NCI-H2196 (cell line): ENCODE measurements around the gene PSMC3IP.
"Not testable (repeated sequence)": the region's sequence is repeated elsewhere in the genome, so short reads cannot be mapped to it uniquely, and the experiment has no call there.

Source experiments
- DNase-seq: peaks from one replicate; lab custom pipeline; 2025; ENCODE audit not compliant: unreplicated experiment; lab: John Stamatoyannopoulos, UW

The PSMC3IP gene

DNA sequence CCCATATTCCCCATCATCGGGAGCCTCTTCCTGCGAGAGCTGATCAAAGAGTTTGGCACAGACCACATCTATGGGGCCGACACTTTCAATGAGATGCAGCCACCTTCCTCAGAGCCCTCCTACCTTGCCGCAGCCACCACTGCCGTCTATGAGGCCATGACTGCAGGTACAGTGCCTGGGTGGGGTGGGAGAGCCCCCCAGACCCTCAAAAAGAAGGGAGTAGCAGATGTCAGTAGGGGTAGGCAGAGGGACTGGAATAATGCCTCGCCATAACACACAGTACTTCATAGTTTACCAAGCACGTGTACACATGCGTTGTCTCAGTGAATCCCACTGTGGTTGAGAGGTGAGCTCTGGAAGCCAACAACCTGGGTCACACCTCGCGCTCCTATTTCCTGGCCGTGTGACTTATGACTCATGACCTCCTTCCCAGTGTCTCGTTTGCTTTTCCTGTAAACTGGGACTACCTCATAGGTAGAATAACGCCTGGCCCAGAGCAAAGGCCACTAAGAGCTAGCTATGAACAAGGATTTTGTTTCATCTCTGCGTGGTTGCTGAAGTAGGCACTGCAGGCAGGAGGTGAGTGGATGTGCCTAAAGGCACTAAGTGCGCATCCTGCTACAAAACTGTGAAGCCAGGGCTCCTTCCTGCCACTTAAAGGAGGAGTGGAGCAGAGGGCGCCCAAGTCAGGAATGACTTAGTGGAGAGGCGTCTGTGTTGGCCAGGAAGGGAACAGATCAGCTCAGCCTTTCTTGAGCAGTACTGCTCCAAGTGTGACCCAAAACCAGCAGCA lies 36.3 kb downstream of the PSMC3IP start:
- peak; percentile 12 for DNase-seq

DNA sequence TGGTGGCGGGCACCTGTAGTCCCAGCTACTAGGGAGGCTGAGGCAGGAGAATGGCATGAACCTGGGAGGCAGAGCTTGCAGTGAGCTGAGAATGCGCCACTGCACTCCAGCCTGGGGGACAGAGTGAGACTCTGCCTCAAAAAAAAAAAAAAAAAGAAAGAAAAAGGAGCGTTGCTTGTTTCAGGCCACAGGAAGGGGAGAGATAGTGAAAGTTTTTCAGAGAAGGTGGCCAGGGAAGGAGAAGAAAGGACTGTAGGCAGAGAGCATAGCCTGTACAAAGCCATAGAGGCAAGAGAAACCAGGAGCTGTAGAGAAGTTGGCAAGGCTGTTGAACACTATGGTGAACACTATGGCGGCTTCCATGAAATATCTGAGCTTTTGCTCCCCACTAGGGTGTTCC lies 37.0 kb downstream of the PSMC3IP start:
- not testable (repeated sequence) for DNase-seq

DNA sequence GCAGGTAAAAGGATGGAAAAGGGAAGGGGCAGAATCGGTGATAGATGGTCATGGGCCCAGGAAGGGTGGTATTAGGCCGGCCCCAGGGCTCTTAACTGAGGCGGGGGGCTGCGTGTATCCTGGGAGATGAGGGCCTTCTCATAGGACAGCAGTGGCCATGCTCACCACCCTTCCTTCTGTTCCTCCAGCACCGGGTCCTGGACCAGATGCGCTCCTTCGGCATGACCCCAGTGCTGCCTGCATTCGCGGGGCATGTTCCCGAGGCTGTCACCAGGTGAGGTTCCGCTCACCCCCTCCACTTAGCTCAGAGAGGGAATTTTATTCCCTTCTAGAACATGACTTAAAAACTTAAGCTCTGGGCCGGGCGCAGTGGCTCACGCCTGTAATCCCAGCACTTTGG lies 39.0 kb downstream of the PSMC3IP start:
- no peak for DNase-seq

DNA sequence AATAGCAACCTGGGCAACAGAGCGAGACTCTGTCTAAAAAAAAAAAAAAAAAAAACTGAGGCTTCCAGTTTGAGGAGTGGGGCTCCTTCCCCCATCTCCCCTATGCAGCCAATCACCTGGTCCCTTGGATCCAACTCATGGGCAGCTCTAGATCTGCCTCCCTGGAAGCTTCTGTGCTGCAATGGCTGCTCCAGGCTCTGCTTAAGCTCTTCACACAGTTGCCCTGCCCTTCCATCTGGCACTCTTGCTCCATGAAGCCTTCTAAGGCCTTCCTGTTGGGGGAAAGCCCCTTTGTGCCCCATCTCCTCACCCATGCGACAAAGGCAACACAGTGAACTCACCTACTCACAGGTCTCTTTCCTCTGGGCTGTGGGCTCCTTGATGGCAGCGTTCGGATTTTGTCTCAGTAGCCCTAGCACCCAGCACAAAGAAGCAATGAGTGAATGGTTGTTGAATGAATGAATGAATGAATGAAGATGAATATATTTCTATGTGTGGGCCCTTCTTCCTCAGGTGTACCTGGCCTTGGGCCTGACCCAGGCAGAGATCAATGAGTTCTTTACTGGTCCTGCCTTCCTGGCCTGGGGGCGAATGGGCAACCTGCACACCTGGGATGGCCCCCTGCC lies 39.6 kb downstream of the PSMC3IP start:
- DNase-seq = no peak

DNA sequence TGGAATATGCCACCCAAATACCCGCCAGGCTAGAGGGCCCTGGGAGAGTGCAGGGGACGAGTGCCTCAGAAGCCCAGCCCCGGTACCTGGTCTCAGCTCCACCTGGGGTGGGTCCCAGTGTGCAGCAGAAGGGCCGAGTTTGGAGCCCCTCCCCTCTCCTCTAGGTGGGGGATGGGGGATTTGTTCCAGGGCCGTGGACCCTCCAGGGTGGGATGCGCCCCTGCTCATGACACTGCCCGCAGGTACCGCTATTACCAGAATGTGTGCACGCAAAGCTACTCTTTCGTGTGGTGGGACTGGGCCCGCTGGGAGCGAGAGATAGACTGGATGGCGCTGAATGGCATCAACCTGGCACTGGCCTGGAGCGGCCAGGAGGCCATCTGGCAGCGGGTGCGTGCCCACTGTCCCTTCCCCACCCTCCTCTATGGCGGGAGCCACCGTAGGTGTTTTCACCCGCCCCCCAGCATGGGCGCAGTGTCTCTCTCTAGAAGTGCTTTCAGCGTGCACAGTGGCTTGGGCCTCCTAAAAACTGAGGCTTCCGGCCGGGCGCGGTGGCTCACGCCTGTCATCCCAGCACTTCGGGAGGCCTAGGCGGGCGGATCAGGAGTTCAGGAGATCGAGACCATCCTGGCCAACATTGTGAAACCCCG lies 40.2 kb downstream of the PSMC3IP start:
- no peak for DNase-seq

DNA sequence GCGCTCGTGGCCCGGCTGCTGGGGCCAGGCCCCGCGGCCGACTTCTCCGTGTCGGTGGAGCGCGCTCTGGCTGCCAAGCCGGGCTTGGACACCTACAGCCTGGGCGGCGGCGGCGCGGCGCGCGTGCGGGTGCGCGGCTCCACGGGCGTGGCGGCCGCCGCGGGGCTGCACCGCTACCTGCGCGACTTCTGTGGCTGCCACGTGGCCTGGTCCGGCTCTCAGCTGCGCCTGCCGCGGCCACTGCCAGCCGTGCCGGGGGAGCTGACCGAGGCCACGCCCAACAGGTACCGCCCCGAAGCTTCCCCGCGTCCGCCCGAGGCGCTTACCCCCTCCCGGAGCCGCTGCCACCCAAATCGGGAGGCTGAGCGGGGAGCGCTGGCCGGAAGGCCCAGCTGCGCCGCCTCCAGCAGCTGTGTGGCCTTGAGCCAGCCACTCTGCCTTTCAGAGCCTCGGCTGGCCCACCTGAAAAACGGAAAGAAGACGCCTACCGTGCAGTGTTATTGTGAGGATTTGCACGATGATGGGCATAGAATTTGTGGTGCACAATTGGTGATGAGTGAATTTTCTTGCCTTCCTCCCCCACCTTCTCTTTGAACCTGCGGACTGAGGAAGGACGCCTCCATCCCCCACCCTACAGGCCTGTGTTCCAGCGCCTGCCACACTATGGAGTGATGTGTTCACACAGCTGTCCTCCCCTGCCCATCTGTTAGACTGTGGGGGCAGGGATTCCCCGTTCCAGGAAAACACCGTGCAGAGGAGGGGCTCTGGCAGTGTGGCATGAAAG lies 41.0 kb downstream of the PSMC3IP start:
- peak; percentile 76 for DNase-seq

DNA sequence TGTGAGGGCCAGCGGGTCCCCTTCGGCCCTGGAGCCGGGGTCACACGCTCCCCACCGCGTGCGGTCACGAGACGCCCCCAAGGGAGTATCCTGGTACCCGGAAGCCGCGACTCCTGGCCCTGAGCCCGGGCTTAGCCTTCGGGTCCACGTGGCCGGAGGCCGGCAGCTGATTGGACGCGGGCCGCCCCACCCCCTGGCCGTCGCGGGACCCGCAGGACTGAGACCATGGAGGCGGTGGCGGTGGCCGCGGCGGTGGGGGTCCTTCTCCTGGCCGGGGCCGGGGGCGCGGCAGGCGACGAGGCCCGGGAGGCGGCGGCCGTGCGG lies 41.5 kb downstream of the PSMC3IP start, which contains the start of gene NAGLU:
NAGLU (plus strand) TSS at position 194 of the 324 bp plus-strand sequence; CDS start at position 226, 32 bp downstream.
- peak; percentile 85 for DNase-seq

DNA sequence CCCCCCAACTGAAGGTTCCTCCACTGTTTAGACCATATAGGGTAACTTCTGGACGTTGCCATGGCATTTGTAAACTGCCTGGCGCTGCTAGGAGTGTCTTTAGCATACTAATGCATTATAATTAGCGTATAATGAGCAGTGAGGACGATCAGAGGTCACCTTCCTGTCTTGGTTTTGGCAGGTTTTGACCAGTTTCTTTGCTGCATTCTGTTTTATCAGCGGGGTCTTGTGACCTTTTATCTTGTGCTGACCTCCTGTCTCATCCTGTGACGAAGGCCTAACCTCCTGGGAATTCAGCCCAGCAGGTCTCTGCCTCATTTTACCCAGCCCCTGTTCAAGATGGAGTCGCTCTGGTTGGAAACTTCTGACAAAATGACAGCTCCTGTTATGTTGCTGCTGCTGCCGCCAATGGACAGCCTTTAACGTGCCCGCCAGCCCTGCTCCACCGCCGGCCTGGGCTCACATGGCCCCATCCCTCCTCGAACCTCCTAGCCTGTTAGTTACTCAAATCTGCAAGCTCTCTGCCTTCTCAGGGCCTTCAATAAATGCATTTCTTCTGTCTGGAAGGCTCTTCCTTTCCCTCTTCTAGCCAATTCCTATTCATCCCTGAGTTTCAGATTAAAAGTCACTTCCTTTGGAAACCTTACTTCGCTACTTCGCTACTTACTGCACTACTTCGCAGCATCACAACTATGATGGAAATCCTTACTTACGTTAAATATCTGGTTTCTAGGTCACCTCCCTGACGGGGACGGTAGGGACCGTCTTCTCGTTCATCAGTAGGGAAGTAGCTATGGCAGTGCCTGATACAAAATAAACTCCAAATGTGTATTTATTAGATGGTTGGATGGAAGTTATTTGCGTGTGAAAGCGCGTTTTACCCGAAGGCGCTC lies 42.1 kb downstream of the PSMC3IP start:
- DNase-seq = no peak

DNA sequence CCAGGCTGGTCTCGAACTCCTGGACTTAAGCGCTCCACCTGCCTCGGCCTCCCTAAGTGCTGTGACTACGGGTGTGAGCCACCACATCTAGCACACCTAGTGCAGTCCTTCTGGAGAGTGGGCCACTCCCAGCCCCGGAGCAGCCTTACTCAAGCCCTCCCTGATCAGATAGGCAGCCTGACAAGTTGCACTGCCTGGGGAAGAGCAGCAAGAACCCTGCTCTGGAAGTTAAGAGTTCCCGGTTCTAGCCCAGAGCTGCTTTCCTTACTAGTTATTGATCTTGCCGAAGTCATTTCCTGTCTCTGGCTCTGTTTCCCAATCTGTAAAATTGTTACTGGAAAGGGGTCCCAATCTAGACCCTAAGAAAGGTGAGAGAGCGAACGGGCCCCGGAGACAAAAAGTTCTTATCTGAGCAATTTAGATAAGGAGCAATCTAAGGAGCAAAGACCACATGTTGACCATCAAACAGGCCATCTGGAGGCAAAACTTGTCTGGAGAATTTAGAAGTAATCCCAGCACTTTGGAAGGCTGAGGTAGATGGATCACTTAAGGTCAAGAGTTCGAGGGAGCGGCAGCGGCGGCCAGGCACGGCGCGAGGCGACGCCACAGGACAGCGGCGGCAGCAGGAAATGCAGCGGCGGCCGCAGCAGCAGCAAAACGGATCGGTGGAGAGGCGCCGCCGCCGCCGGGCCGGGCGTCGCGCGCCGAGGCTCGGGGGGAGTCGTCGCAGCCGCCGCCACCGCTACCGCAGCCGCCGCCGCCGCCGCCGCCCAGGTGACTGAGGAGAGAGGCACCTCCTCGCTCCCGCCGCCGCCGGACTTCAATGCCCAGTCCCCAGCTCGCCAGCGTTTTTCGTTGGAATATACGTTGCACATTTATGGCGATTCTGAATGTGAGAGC lies 45.8 kb downstream of the PSMC3IP start:
- peak; percentile 34 for DNase-seq

DNA sequence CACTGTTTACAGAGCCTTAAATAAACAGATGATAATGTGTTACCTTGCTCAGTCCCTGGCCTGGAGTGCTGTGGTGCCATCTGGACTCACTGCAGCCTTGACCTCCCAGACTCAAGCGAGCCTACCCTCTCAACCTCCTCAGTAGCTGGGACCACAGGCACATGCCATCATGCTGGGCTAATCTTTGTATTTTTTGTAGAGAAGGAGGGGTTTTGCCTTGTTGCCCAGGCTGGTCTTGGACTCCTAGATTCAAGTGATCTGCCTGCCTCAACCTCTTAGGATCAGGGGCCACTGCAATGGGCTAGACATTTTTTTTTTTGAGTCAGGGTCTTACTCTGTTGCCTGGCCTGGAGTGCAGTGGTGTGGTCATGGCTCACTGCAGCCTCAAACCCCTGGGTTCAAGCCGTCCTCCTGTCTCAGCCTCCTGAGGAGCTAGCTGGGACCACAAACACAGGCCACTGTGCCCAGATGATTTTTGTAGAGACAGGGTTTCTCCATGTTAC lies 46.5 kb downstream of the PSMC3IP start:
- DNase-seq = no peak

DNA sequence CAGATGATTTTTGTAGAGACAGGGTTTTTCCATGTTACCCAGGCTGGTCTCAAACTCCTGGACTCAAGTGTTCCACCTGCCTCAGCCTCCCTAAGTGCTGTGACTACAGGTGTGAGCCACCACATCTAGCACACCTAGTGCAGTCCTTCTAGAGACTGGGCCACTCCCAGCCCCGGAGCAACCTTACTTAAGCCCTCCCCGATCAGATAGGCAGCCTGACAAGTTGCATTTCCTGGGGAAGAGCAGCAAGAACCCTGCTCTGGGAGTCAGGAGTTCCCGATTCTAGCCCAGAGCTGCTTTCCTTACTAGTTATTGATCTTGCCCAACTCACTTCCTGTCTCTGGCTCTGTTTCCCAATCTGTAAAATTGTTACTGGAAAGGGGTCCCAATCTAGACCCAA lies 48.5 kb downstream of the PSMC3IP start:
- DNase-seq = no peak

DNA sequence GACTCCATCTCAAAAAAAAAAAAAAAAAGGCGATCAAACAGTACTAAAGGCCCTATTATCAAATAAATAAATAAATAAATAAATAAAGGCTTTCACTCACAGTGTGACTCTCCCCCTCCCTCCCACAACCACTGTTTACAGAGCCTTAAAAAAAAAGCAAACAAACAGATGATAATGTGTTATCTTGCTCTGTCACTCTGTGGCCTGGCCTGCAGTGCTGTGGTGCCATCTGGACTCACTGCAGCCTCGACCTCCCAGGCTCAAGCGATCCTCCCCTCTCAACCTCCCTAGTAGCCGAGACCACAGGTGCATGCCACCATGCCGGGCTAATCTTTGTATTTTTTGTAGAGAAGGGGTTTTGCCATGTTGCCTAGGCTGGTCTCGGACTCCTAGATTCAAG lies 49.6 kb downstream of the PSMC3IP start:
- DNase-seq = no peak

DNA sequence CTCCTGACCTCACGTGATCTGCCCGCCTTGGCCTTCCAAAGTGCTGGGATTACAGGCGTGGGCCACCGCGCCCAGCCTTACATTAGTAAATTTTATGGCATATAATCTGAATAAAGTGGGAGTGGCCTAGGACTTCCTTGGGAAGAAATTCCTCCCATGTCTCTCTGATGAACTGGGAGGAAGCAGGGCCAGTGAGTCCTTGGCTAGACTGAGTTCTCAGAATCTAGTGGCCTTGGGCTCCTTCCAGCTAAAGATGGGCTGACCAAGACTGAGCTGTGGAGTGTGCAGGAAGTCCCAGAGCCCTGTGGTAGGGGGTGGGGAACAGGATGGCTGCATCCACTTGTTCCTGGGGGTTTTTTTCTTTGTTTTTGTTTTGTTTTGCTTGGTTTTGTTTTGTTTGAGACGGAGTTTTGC lies 51.5 kb downstream of the PSMC3IP start:
- DNase-seq = no peak

DNA sequence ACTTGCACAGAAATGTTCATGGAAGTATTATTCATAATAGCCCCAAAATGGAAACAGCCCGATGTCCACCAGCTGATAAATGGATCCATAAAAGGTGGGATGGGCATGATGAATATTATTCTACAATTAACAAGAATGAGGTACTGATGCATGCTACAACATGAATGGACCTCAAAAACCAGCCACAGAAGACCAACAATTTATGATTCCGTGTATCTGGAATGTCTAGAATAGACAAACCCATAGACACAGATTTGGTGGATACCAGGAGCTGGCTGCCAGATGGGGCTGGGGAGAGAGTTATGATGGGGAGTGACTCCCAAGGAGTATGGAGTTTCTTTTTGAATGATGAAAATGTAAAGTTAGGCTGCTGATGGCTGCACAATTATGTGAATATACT lies 52.3 kb downstream of the PSMC3IP start:
- DNase-seq = no peak

DNA sequence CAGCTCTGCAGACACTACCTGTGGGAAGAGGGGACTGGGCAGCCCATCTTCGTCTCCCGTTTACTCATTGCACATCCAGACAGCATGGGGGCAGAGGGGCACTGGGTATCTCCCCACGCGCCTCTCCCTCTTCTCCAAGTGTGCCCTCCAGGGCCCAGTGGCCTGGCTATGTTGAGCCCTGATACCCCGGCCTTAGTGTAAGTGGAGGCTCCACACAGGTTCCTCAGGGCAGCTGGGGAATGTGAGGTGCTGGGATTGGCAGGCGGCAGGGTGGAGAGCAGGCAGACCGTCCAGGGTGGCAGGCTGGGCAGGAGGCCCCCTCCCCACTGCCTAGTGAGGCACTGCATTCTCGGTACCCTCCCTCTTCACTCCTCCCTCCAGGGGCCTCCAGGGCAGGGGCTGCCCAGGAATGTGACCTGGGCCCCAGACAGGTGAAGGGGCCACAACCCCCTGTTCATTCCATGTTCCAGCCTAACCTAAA lies 54.7 kb downstream of the PSMC3IP start:
- no peak for DNase-seq
